Liver (tissue), 9 donors: ENCODE results near the gene ARL3. TPM values are rescaled to one million over a fixed set of nuclear protein-coding genes. Genes with fewer than 3 reads are reported as not detected.

Experiments used
- DNase-seq: peaks from one replicate; pipeline ENCODE4 v3.0.0-alpha.2; 2017; ENCODE audit warnings: low spot score
- H3K27ac ChIP-seq, 2 donors: one replicate each; pipeline ENCODE4 v1.7.0; 2013; ENCODE audit warnings: inconsistent platforms in 2 of 2, low read length in 2 of 2, control low read depth in 1 of 2, low read depth in 1 of 2, mild to moderate bottlenecking in 1 of 2
- H3K27me3 ChIP-seq, 4 donors: one replicate each; pipeline versions ENCODE4 v1.6.1 to v1.7.0; 2013; ENCODE audit warnings: low read length in 3 of 4, inconsistent platforms in 1 of 4, mild to moderate bottlenecking in 1 of 4, moderate library complexity in 1 of 4; ENCODE audit not compliant: control insufficient read depth in 4 of 4, insufficient read depth in 4 of 4
- H3K36me3 ChIP-seq, 4 donors: one replicate each; pipeline versions ENCODE4 v1.6.1 to v1.7.0; 2013; ENCODE audit warnings: low read length in 3 of 4, mild to moderate bottlenecking in 3 of 4, low read depth in 1 of 4, moderate library complexity in 1 of 4; ENCODE audit not compliant: control insufficient read depth in 4 of 4, insufficient read depth in 3 of 4
- H3K4me1 ChIP-seq, 4 donors: one replicate each; pipeline versions ENCODE4 v1.6.1 to v1.7.0; 2013; ENCODE audit warnings: low read length in 3 of 4, mild to moderate bottlenecking in 3 of 4, moderate library complexity in 1 of 4; ENCODE audit not compliant: control insufficient read depth in 4 of 4, insufficient read depth in 4 of 4
- H3K4me3 ChIP-seq, 3 donors: one replicate each; pipeline versions ENCODE4 v1.6.1 to v1.7.0; 2013; ENCODE audit warnings: low read length in 3 of 3, control low read depth in 1 of 3, low read depth in 1 of 3, mild to moderate bottlenecking in 1 of 3
- H3K9ac ChIP-seq, 2 donors: one replicate each; pipeline ENCODE4 v1.7.0; 2013; ENCODE audit warnings: low read length in 2 of 2, mild to moderate bottlenecking in 2 of 2, moderate library complexity in 2 of 2, control low read depth in 1 of 2, low read depth in 1 of 2
- H3K9me3 ChIP-seq, 4 donors: one replicate each; pipeline versions ENCODE4 v1.6.1 to v1.7.0; 2013; ENCODE audit warnings: low read length in 3 of 4; ENCODE audit not compliant: control insufficient read depth in 4 of 4
- ATF3 ChIP-seq: IDR thresholded peaks from 2 replicates; pipeline ENCODE4 v1.6.1; 2016; ENCODE audit warnings: antibody characterized with exemption
- CTCF ChIP-seq: fragments of 150-350 bp; IDR thresholded peaks from 2 replicates; pipeline ENCODE4 v1.5.1; 2017; ENCODE audit warnings: improper control_type of control experiment, low read depth, low read length; ENCODE audit not compliant: missing input control
- EGR1 ChIP-seq, 2 donors: IDR thresholded peaks; 2 replicates each; pipeline ENCODE4 v1.6.1; 2016 to 2018; ENCODE audit warnings: antibody characterized with exemption in 2 of 2, low read depth in 2 of 2
- FOXA1 ChIP-seq: IDR thresholded peaks from 2 replicates; pipeline ENCODE4 v1.6.1; 2016; ENCODE audit warnings: antibody characterized with exemption
- FOXA2 ChIP-seq: IDR thresholded peaks from 2 replicates; pipeline ENCODE4 v1.6.1; 2016; ENCODE audit warnings: antibody characterized with exemption
- GABPA ChIP-seq, 2 donors: IDR thresholded peaks in 1 of 2; conservative IDR thresholded peaks in 1 of 2; 2 replicates each; pipeline ENCODE4 v1.6.1; 2016; ENCODE audit warnings: antibody characterized with exemption in 2 of 2, mild to moderate bottlenecking in 1 of 2, moderate library complexity in 1 of 2
- JUND ChIP-seq, 2 donors: IDR thresholded peaks; 2 replicates each; pipeline ENCODE4 v1.6.1; 2016; ENCODE audit warnings: antibody characterized with exemption in 2 of 2
- MAX ChIP-seq: IDR thresholded peaks from 2 replicates; pipeline ENCODE4 v1.6.1; 2016; ENCODE audit warnings: antibody characterized with exemption
- NR2F2 ChIP-seq: IDR thresholded peaks from 2 replicates; pipeline ENCODE4 v1.6.1; 2016; ENCODE audit warnings: antibody characterized with exemption
- RAD21 ChIP-seq, 2 donors: IDR thresholded peaks; 2 replicates each; pipeline ENCODE4 v1.6.1; 2016; ENCODE audit warnings: antibody characterized with exemption in 2 of 2, mild to moderate bottlenecking in 2 of 2
- REST ChIP-seq: IDR thresholded peaks from 2 replicates; pipeline ENCODE4 v1.6.1; 2016; ENCODE audit warnings: antibody characterized with exemption, mild to moderate bottlenecking
- RXRA ChIP-seq, 2 donors: IDR thresholded peaks; 2 replicates each; pipeline ENCODE4 v1.6.1; 2017 to 2018; ENCODE audit warnings: antibody characterized with exemption in 2 of 2, mild to moderate bottlenecking in 1 of 2
- SP1 ChIP-seq: IDR thresholded peaks from 2 replicates; pipeline ENCODE4 v1.6.1; 2018; ENCODE audit warnings: antibody characterized with exemption, mild to moderate bottlenecking
- TAF1 ChIP-seq: conservative IDR thresholded peaks from 2 replicates; pipeline ENCODE4 v1.6.1; 2016; ENCODE audit warnings: antibody characterized with exemption, mild to moderate bottlenecking
- YY1 ChIP-seq: IDR thresholded peaks from 2 replicates; pipeline ENCODE4 v1.6.1; 2016; ENCODE audit warnings: antibody characterized with exemption, mild to moderate bottlenecking
- ZBTB33 ChIP-seq: IDR thresholded peaks from 2 replicates; pipeline ENCODE4 v1.6.1; 2016; ENCODE audit warnings: antibody characterized with exemption
- WGBS: extraction: QIAGEN DNeasy Blood & Tissue Kit; methylation state at CpG from one replicate; pipeline ENCODE4 v1.1.7; 2013; 5-methylcytosine and 5-hydroxymethylcytosine counted together
- polyA plus RNA-seq, 2 donors: library from polyadenylated mRNA; stranded (reverse) in 1 of 2; unstranded in 1 of 2; fragments of 200-250 nt in 1 of 2; fragments of >200 nt in 1 of 2; fragmentation: Nextera tagmentation in 1 of 2; extraction: Ambion mirVana in 1 of 2; gene quantifications; one replicate each; pipeline versions ENCODE4 v1.2.1 to v1.2.3, GENCODE V29; 2013 to 2015
- total RNA-seq, 2 donors: library from RNA; depleted of rRNA; stranded (reverse); fragments of >200 nt; gene quantifications; one replicate each; pipeline ENCODE4 v1.2.3, GENCODE V29; 2014
- donor health status: healthy.
- donor health status: healthy.
- donor health status: healthy.
- donor health status: healthy.
- donor health status: healthy.

ARL3 gene
- total and polyA plus RNA-seq, 4 donors = 1.0 to 2.5 (median 2.3) TPM

- H3K27me3 ChIP-seq = no peaks in the 10 kb centered on the region
- peaks cover 5 to 17% (median 8%) of the 10 kb centered on the region in 4 donors for H3K4me1 ChIP-seq
- H3K9ac ChIP-seq = no peak overlapping the region
- no peak overlapping the region for H3K4me3 ChIP-seq
- no peaks in the 10 kb centered on the region for H3K9me3 ChIP-seq
- TF ChIP-seq GABPA (IDR thresholded peaks at IDR 0.05 in 1 of 2, conservative IDR thresholded peaks at IDR 0.05 in 1 of 2) (no peak), CTCF (no peak), RAD21 (IDR thresholded peaks at IDR 0.05) (no peak), TAF1 (no peak), YY1 (no peak), NR2F2 (no peak), EGR1 (IDR thresholded peaks at IDR 0.05; ENCODE audit: low read depth in 2 of 2) (no peak), ATF3 (no peak), REST (no peak), RXRA (IDR thresholded peaks at IDR 0.05) (no peak), JUND (IDR thresholded peaks at IDR 0.05) (no peak)
- DNase-seq = no peak
- WGBS = 65% methylated on average over 11 of the region's 11 CpGs
- H3K36me3 ChIP-seq = peaks cover 17 to 46% (median 29%) of the 10 kb centered on the region in 4 donors
- no peak overlapping the region for H3K27ac ChIP-seq
Measured at GRCh38 chr10:102657451-102657850, 56.7 kb downstream of the ARL3 start.

- H3K9ac ChIP-seq = no peak overlapping the region
- WGBS = 93% methylated on average over 42 of the region's 42 CpGs
- H3K4me1 ChIP-seq = peaks cover 5 to 18% (median 8%) of the 10 kb centered on the region in 4 donors
- H3K27ac ChIP-seq = no peak overlapping the region
- H3K36me3 ChIP-seq = peaks cover 17 to 46% (median 30%) of the 10 kb centered on the region in 4 donors
- DNase-seq = no peak
- no peaks in the 10 kb centered on the region for H3K9me3 ChIP-seq
- TF ChIP-seq JUND (IDR thresholded peaks at IDR 0.05) = no peak
- no peak for TF ChIP-seq SP1
- no peak for TF ChIP-seq YY1
- no peak for TF ChIP-seq NR2F2
- TF ChIP-seq MAX = no peak
- no peak for TF ChIP-seq ZBTB33
- TF ChIP-seq TAF1 = no peak
- no peak for TF ChIP-seq FOXA1
- TF ChIP-seq FOXA2 = no peak
- H3K27me3 ChIP-seq = no peaks in the 10 kb centered on the region
- H3K4me3 ChIP-seq = no peak overlapping the region
Measured at GRCh38 chr10:102656791-102657371, 57.3 kb downstream of the ARL3 start.
